Endometrial microvascular endothelial cells (primary cell): ENCODE results near the gene PWWP2A. TPM values are rescaled to one million over a fixed set of nuclear protein-coding genes. Genes with fewer than 3 reads are reported as not detected.
"Not testable (repeated sequence)": the region's sequence is repeated elsewhere in the genome, so short reads cannot be mapped to it uniquely, and the experiment has no call there.

ENCODE experiments used
- in situ Hi-C: cut with HindIII; loops from 2 replicates; pipeline ENCODE4 v1.10.0; 2017; ENCODE audit warnings: low sequenced_read_pairs, low pct_unique_long_range_greater_than_20kb; ENCODE audit errors: inconsistent ontology term
- total RNA-seq: library from RNA; depleted of rRNA; stranded (reverse); fragments of >200 nt; gene quantifications from one replicate; pipeline ENCODE4 v1.2.3, GENCODE V29; 2015; ENCODE audit errors: inconsistent ontology term

PWWP2A gene, protein sequence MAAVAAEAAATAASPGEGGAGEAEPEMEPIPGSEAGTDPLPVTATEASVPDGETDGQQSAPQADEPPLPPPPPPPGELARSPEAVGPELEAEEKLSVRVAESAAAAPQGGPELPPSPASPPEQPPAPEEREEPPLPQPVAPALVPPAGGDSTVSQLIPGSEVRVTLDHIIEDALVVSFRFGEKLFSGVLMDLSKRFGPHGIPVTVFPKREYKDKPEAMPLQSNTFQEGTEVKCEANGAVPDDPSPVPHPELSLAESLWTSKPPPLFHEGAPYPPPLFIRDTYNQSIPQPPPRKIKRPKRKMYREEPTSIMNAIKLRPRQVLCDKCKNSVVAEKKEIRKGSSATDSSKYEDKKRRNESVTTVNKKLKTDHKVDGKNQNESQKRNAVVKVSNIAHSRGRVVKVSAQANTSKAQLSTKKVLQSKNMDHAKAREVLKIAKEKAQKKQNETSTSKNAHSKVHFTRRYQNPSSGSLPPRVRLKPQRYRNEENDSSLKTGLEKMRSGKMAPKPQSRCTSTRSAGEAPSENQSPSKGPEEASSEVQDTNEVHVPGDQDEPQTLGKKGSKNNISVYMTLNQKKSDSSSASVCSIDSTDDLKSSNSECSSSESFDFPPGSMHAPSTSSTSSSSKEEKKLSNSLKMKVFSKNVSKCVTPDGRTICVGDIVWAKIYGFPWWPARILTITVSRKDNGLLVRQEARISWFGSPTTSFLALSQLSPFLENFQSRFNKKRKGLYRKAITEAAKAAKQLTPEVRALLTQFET
- total RNA-seq: 21.9 TPM

DNA sequence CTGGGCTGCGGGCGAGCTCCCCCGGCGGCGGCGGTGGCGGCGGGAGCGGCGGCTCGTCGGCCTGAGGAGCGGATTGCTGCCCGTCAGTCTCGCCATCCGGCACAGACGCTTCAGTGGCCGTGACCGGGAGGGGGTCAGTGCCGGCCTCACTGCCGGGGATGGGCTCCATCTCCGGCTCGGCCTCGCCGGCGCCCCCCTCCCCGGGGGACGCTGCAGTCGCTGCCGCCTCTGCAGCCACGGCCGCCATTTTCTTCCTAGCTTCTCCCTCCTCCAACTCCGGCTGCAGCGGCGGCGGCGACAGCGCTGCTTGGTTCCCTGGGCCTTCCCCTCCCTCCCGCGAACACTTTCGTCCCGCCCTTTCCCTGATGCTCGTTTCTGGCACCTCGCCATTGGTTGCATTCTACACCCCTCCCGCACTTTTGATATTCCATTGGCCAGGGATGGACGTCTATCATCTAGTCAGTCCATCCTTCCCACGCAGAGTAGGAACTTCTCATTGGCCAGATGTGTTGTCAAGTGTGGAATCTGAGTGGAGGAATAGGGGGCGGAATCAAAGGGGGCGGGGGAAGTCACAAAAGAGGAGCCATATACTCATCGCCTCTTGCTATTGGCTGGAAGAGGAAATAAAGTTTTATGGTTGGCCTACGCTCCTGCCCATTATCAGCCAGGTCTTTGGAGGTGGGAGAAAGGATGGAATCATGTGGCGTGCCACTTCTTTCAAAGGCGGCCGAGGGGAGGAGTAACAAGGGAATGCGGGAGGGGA lies at the start of gene PWWP2A:
TSS of gene PWWP2A (minus strand) at position 309 of the 763 bp plus-strand sequence. CDS start at position 247, 62 bp downstream.
- in situ Hi-C loops: no loop called here

DNA sequence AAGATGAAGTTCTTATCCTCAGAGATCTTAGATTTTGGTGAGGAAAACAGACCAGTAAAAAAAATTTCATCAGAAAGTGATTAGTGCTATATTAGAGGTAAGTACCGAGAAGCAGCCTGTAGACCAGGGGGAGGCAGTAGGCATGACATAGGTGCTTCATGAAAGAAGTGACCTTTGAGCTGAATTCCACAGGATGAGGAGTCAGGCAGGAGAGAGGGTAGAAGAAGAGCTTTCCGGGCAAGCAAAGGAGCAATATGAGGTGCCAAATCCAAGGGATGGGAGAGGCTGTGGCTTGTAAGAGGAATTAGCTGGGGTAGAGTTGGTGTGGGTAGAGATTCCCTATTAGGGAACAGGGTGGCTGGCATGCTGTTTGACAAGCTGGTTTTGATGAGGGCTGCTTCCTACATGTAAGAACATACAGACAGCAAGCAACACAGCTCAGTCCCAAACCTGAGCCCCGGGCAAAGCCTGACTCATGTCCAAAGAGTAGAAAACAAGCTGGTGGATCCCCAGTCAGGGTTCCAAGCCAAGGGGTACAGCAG lies 48.4 kb upstream of the PWWP2A start:
- in situ Hi-C loops: no loop called here

DNA sequence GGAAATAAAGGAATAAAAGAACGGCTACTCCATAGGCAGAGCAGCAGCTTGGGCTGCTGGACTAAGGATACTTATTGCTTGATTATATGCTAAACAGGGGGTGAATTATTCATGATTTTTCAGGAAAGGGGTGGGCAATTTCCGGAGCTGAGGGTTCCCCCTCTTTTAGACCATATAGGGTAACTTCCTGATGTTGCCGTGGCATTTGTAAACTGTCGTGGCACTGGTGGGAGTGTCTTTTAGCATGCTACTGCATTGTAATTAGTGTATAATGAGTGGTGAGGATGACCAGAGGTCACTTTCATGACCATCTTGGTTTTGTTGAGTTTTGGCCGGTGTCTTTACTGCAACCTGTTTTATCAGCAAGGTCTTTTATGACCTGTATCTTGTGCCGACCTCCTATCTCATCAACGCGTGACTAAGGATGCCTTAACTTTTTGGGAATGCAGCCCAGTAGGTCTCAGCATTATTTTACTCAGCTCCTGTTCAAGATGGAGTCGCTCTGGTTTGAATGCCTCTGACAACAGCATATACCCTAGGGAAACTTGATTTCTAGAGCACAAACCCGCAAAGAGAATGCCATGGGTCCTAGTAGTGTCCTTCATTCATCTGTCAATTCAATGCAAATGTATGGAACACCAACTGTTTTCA lies 47.8 kb upstream of the PWWP2A start:
- in situ Hi-C loops: no loop called here

DNA sequence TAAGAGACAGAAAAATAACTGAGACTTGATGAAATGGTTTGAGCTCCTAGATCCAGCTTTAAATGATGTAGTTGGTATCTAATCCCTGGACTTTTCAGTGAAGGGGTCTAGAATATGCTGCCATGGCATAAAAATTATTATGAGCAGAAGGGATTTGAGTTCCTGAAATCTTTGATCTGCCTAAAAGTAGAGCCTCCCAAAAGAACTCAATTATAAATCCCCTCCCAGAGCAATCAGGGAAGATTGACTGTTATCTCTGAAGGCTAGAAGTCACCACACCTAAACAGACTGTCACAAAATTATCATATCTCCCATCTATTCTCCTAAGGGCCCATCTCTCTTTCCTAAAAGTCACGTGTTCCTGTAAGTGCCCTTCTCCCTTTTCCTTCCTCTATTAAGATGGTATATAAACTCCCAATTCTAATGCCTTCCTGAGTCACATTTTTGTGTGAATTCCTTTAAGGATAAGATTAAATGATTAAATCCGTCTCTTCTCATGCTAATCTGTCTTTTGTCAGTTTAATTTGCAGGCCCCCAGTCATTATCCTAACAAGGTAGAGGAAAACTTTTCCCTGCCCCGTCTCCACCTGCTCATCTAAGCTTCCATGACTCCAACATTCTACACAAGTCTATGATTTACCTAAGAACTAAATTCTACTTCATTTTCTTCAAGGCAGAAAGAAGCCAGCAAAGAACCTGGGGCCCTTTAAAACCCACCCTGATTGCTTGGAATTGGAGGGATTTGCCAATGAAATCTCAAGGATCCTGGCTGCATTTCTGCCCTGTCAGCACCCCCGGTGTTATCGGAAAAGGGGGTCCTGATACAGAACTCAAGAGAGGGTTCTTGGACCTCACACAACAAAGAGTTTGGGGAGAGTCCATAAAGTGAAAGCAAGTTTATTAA lies 47.1 kb upstream of the PWWP2A start:
- in situ Hi-C loops: no loop called here

DNA sequence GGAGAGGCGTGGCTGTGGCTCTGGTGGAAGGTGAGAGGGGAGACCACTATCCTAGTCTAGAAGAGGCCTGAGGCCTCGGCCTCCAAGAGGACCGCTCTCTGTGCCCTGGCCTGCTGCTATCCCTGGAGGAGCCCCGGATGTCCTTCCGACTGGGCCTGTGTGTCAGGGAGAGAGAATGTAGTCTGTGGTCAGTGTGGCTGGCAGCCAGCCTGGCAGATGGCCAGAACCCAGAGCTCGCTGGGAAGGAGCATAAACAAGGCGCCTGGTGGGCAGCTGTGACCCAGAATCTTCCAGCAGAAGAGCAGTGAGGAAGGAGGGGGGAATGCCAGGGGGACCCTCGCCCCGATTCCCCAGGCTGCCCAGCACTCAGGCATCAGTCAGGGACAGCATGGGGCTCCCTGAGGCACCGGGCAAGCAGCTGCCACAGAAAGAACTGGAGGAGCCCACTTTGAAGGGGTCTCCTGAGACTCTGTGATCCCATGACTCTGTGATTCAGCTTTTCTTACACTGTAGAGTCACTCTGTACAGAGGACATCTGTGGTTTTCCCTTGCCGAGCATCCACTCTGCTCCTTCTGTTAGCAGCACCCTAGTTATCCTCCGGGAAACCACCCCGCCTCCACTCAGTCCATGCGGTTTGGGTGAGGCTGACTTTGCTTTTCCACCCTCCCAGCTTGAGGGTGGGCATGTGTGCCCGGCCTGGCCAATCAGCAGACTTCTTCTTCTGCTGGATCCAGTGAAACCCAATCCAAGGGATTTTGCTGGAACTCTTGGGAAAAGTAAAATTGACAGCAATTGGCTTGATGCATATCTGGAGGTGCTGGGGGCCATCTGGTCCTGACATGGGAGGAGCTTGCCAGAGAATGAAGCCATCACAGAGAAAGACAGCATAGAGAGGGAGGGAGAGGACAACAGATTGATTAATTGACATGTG lies 46.2 kb upstream of the PWWP2A start:
- in situ Hi-C loops: no loop called here

DNA sequence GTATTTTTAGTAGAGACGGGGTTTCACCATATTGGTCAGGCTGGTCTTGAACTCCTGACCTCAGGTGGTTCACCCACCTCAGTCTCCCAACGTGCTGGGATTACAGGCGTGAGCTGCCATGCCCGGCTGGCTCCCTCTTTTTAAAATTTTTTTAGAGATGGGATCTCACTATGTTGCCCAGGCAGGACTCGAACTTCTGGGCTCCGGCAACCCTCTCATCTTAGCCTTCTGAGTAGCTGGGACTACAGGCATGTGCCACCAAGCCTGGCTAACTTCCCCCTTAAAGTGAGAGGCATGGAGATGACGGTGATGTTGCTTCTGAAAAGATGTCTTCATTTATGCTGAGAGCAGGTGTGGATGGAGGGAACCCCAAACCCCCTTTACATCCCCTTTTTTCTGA lies 43.7 kb upstream of the PWWP2A start:
- in situ Hi-C loops: no loop called here

DNA sequence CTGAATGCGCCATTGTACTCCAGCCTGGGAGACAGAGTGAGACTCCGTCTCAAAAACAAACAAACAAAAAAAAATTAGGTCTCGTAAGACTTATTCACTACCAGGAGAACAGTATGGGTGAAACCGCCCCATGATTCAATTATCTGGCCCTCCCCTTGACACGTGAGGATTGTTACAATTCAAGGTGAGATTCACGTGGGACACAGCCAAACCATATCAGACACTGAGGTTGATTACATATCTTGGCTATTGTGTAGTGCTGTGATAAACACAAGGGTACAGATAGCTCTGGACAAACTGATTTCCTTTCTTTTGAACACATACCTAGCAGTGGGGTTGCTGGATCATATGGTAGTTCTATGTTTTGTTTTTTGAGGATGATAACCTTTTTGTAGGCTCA lies 42.4 kb upstream of the PWWP2A start:
- in situ Hi-C loops: no loop called here

DNA sequence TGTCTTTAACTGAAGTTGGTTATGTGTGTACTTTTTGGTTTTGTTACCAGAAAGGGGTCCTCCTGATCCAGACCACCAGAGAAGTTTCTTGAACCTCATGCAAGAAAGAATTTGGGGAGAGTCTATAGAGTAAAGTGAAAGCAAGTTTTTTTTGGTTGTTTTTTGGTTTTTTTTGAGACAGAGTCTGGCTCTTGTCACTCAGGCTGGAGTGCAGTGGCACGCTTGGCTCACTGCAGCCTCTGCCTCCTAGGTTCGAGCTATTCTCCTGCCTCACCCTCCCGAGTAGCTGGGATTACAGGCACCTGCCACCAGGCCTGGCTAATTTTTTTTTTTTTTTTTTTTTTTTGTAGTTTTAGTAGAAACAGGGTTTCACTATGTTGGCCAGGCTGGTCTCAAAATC lies 41.6 kb upstream of the PWWP2A start:
- in situ Hi-C loops: not testable (repeated sequence)

DNA sequence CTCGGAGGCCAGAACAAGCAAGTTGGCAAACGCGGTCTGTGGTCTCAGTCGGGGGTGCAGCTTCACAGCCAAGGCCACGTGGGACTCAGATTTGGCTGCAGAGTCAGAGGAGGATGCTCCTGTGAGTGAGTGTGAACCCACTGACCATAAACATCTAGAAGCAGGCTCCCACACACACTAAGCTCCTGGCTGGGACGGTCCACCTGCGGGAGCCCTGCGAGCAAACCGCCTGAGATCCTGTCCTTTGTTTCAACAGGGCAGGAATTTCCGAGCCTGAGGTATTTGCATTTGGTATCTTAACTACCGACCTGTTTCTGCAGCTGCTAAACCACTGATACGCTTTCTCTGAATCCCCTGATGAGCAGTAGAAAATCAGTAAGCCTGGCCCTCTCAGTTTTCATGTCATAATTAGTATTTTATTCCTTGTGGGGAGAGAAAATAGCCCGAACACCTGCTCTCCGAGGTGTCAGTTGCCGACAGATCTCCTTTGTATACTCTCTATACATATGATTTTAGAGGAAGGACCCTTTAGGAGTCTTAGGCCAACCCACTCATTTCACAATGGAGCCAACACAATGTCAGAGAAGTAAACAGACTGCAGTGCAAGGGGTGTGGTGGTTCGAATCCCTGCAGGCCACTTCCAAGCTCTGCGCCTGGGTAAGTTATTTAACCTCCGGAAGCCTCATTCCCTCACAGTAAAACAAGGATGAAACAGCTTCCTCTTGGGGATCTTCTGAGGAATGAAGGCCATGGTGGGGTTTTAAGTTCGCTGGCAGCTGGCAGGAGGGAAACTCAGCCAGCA lies 40.9 kb upstream of the PWWP2A start:
- in situ Hi-C loops: no loop called here

DNA sequence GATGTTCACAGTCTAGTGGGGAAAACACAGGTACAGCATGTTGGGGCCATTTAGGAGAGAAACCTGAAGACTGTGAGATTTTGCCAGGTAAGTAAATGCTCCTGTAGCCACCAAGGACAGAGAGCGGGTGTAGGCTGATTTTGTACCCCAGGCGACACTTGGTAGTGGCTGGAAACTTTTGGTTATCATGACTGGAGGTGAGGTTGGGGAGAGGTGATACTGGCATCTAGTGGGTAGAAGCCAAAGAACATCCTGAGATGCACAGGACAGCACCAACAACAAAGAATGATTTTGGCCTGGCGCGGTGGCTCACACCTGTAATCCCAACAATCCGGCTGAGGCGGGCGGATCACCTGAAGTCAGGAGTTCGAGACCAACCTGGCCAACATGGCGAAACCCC lies 38.8 kb upstream of the PWWP2A start:
- in situ Hi-C loops: no loop called here

DNA sequence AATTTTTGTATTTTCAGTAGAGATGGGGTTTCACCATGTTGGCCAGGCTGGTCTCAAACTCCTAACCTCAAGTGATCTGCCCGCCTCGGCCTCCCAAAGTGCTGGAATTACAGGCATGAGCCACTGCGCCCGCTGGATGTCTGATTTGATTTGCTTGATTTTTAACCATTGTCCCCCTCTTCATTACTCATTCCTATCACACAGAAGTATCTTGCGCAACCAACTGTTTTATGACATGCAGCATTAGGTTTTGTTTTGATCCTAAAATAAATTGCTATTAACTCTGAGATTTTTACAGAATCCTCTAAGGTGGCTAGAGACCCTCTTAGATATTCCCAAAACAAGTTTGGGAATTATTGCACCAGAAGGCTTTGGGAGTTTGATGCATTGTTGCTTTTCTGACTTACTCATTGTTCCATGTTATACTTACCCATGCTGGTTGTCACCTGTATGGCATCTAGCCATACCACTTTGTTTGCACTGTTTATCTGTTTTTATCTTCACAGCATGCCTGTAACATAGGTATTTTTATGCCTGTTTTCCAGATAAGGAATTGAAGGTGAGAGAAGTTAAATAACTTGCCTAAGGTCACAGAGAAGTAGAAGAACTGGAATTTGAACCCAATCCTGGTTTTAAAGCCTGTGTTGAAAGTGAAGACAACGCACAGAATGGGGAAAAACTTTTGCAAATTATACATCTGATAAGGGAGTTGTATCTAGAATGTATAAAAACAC lies 35.9 kb upstream of the PWWP2A start:
- in situ Hi-C loops: no loop called here

DNA sequence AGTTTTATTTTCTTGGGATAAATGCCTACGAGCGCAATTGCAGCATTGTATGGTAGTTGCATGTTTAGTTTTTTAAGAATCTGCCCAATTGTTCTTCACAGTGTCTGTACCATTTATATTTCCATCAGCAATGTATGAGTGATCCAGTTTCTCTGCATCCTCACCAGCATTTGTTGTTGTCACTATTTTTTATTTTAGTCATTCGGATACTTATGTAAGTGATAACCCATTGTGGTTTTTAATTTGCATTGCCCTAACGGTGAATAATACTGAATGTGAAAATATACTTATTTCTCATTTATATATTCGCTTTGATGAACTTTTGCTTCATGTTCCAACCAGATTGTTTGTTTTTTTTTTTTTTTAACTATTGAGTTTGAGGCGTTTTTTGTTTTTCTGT lies 33.7 kb upstream of the PWWP2A start:
- in situ Hi-C loops: no loop called here

DNA sequence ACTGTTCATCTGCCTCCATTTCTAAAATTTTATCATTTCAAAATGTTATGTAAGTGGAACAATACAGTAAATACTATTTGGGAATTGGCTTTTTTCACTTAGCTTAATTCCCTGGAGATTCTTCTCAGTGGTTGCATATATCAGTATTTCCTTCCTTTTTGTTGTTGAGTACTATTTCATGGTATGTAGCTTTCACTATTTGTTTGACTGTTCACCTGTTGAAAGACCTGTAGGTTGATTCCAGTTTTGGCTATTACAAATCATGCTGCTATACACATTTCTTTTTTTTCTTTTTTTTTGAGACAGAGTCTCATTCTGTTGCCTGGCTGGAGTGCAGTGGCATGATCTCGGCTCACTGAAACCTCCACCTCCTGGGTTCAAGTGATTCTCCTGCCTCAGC lies 33.0 kb upstream of the PWWP2A start:
- in situ Hi-C loops: no loop called here

DNA sequence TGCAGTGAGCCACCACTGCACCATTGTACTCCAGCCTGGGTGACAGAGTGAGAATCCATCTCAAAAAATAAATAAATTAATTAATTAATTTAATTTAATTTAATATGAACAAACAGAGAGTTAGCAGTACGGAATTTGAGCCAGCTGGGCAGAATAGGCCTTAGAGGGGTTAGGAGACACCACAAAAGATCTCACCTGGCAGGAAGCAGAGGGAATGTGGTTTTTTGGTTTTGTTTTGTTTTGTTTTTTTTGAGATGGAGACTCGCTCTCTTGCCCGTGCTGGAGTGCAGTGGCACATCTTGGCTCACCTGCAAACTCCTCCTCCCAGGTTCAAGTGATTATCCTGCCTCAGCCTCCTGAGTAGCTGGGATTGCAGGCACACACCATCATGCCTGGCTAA lies 31.8 kb upstream of the PWWP2A start:
- in situ Hi-C loops: no loop called here

DNA sequence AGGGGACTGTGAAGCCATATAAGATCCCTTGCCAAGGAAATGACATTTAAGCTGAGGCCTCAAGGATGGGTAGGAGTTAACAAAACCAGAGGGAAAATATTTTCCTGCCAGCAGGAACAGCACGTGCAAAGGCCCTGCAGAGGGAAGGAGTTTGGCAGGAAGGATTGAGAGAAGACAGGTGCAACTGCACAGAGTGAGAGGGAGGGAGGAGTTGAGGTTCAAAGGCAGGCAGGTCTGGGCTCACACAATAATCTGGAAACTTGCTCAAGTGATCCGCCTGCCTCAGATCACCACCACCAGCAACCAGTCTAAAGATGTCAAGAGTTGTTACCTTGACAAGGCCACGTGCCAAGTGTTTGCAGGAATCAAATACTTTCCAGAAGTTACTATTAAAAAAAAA lies 31.1 kb upstream of the PWWP2A start:
- in situ Hi-C loops: no loop called here

DNA sequence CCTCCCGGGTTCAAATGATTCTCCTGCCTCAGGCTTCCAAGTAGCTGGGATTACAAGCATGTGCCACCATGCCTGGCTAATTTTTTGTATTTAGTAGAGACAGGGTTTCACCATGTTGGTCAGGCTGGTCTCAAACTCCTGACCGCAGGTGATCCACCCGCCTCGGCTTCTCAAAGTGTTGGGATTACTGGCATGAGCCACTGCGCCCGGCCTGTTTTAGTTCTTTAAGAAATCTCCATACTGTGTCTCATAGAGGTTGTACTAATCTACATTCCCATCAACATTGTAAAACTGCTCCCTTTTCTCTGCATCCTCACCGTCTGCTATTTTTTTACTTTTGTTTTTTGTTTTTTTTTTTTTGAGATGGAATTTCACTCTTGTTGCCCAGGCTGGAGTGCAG lies 25.2 kb upstream of the PWWP2A start:
- in situ Hi-C loops: not testable (repeated sequence)
